ENCODE results near the gene IKZF3. TPM values are rescaled to one million over a fixed set of nuclear protein-coding genes. Genes with fewer than 3 reads are reported as not detected.

Gene IKZF3
- polyA plus RNA-seq, 1 of the 3 experiments (the other 2 are of a cell fraction) = not detected

GRCh38 chr17:39791111-39791992 is 72.8 kb downstream of the IKZF3 start:
- Histone ChIP-seq H3F3A (replicated peaks; ENCODE audit: insufficient read depth) (no peaks in the 10 kb centered on the region), H2AFZ (ENCODE audit: low read depth) (no peak overlapping the region), H3K4me3 (ENCODE audit: low read depth in 2 of 2, low read length in 1 of 2) (no peak overlapping the region), H3K36me3 (replicated peaks in 1 of 2; ENCODE audit: control insufficient read depth in 1 of 2, insufficient read depth in 2 of 2, low read length in 1 of 2) (no peaks in the 10 kb centered on the region), H3K9me2 (peaks cover 4% of the 10 kb centered on the region; the same call in 1 of the 2 replicates), H3K9ac (no peak overlapping the region), H3K27ac (ENCODE audit: low read depth in 2 of 2, low read length in 1 of 2) (no peak overlapping the region), H3K4me2 (no peak overlapping the region), H3K27me3 (ENCODE audit: insufficient read depth) (peaks cover 15% of the 10 kb centered on the region; the same call in 1 of the 2 replicates), H3K79me2 (ENCODE audit: insufficient read depth) (no peaks in the 10 kb centered on the region), H3K4me1 (ENCODE audit: control insufficient read depth in 1 of 2, insufficient read depth in 2 of 2, low read depth in 1 of 2, low read length in 1 of 2) (no peaks in the 10 kb centered on the region), H3K9me3 (no peaks in the 10 kb centered on the region), H4K20me1 (ENCODE audit: insufficient read depth) (no peaks in the 10 kb centered on the region)
- no peak for TF ChIP-seq GABPA (IDR thresholded peaks at IDR 0.05; ENCODE audit: low read depth)
- TF ChIP-seq FOXM1 (IDR thresholded peaks at IDR 0.05; ENCODE audit: low read depth) = no peak
- TF ChIP-seq, protein P1, sequence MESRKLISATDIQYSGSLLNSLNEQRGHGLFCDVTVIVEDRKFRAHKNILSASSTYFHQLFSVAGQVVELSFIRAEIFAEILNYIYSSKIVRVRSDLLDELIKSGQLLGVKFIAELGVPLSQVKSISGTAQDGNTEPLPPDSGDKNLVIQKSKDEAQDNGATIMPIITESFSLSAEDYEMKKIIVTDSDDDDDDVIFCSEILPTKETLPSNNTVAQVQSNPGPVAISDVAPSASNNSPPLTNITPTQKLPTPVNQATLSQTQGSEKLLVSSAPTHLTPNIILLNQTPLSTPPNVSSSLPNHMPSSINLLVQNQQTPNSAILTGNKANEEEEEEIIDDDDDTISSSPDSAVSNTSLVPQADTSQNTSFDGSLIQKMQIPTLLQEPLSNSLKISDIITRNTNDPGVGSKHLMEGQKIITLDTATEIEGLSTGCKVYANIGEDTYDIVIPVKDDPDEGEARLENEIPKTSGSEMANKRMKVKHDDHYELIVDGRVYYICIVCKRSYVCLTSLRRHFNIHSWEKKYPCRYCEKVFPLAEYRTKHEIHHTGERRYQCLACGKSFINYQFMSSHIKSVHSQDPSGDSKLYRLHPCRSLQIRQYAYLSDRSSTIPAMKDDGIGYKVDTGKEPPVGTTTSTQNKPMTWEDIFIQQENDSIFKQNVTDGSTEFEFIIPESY (IDR thresholded peaks at IDR 0.05; ENCODE audit: borderline replicate concordance, low read depth) = no peak
- no peak for TF ChIP-seq EP300 (IDR thresholded peaks at IDR 0.05; ENCODE audit: borderline replicate concordance in 1 of 2, low read depth in 1 of 2, low read length in 1 of 2)
- TF ChIP-seq, protein P2, sequence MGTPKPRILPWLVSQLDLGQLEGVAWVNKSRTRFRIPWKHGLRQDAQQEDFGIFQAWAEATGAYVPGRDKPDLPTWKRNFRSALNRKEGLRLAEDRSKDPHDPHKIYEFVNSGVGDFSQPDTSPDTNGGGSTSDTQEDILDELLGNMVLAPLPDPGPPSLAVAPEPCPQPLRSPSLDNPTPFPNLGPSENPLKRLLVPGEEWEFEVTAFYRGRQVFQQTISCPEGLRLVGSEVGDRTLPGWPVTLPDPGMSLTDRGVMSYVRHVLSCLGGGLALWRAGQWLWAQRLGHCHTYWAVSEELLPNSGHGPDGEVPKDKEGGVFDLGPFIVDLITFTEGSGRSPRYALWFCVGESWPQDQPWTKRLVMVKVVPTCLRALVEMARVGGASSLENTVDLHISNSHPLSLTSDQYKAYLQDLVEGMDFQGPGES (IDR thresholded peaks at IDR 0.05; ENCODE audit: low read depth, low read length) = no peak
- no peak for TF ChIP-seq POLR2AphosphoS5 (IDR thresholded peaks at IDR 0.05; ENCODE audit: low read depth, low read length)
- no peak for TF ChIP-seq CTCF (IDR thresholded peaks at IDR 0.05)
- TF ChIP-seq EZH2phosphoT487 (IDR thresholded peaks at IDR 0.05; ENCODE audit: borderline replicate concordance, low read depth) = no peak
- no peak for TF ChIP-seq NRF1 (IDR thresholded peaks at IDR 0.05; ENCODE audit: low read depth, low read length)
- no peak for TF ChIP-seq GATA2 (CRISPR knock-in tag; IDR thresholded peaks at IDR 0.05)
- no peak for TF ChIP-seq RAD21 (IDR thresholded peaks at IDR 0.05; ENCODE audit: low read length)
- no peak for TF ChIP-seq USF1 (IDR thresholded peaks at IDR 0.05; ENCODE audit: borderline replicate concordance, low read depth)
- no peak for TF ChIP-seq SIN3A (IDR thresholded peaks at IDR 0.05; ENCODE audit: borderline replicate concordance, low read depth, low read length)
- no peak for TF ChIP-seq MXI1 (IDR thresholded peaks at IDR 0.05; ENCODE audit: low read depth, low read length)
- CTCF ChIA-PET = interaction anchor here (1.4 kb wide), 1 partner anchor 14 kb away, joined by 3 read pairs; no protein-coding TSS in a partner anchor
- WGBS (ENCODE audit: low lambda C conversion rate) = 23% methylated on average over 6 of the region's 6 CpGs
- POLR2A ChIA-PET = no interaction called here
- DNase-seq = no peak

Data from SK-N-SH (cell line).